GM23338 (cell line): ENCODE data around the gene MPL. TPM values are rescaled to one million over a fixed set of nuclear protein-coding genes. Genes with fewer than 3 reads are reported as not detected.

Experiments
- ATAC-seq: fragments of 200-7000 bp; cut with Tn5 transposase; 3 replicates; pipeline ENCODE4 v1.9.1; 2020
- DNase-seq: peaks from one replicate; pipeline ENCODE4 v3.0.0-alpha.2; 2015; ENCODE audit warnings: low spot score
- H2AFZ ChIP-seq: fragments of 200-600 bp; sonication (generic); 2 replicates; pipeline ENCODE4 v1.8.0; 2016; ENCODE audit warnings: antibody characterized with exemption, mild to moderate bottlenecking, moderate library complexity
- H3F3A ChIP-seq: fragments of 200-600 bp; sonication (generic); replicated peaks from 2 replicates; pipeline ENCODE4 v1.8.0; 2017; ENCODE audit warnings: antibody characterized with exemption, mixed run types, low read depth
- H3K27ac ChIP-seq: fragments of 200-600 bp; sonication (generic); 2 replicates; pipeline ENCODE4 v1.6.1; 2016; ENCODE audit warnings: low read depth
- H3K27me3 ChIP-seq: fragments of 200-600 bp; sonication (generic); 2 replicates; pipeline ENCODE4 v1.8.0; 2016; ENCODE audit warnings: mild to moderate bottlenecking, mixed run types, moderate library complexity; ENCODE audit not compliant: insufficient read depth
- H3K36me3 ChIP-seq: fragments of 200-600 bp; sonication (generic); 2 replicates; pipeline ENCODE4 v1.8.0; 2016; ENCODE audit warnings: mild to moderate bottlenecking; ENCODE audit not compliant: insufficient read depth
- H3K4me1 ChIP-seq: fragments of 200-600 bp; sonication (generic); 2 replicates; pipeline ENCODE4 v1.8.0; 2016; ENCODE audit warnings: mild to moderate bottlenecking, moderate library complexity; ENCODE audit not compliant: insufficient read depth
- H3K4me2 ChIP-seq: fragments of 200-600 bp; sonication (generic); 2 replicates; pipeline ENCODE4 v1.7.1; 2017; ENCODE audit warnings: mixed run types
- H3K4me3 ChIP-seq: fragments of 200-600 bp; sonication (generic); 2 replicates; pipeline ENCODE4 v1.6.1; 2016; ENCODE audit warnings: mixed run types
- H3K79me2 ChIP-seq: fragments of 200-600 bp; sonication (generic); replicated peaks from 2 replicates; pipeline ENCODE4 v1.8.0; 2017; ENCODE audit warnings: mild to moderate bottlenecking; ENCODE audit not compliant: insufficient read depth
- H3K9me2 ChIP-seq: fragments of 200-600 bp; sonication (generic); 2 replicates; pipeline ENCODE4 v1.8.0; 2017; ENCODE audit not compliant: insufficient read depth
- H4K20me1 ChIP-seq: fragments of 200-600 bp; sonication (generic); replicated peaks from 2 replicates; pipeline ENCODE4 v1.8.0; 2017; ENCODE audit warnings: mild to moderate bottlenecking; ENCODE audit not compliant: insufficient read depth
- H3K27ac Mint-ChIP-seq: 2 replicates; pipeline ENCODE4 v1.8.0; 2020; ENCODE audit warnings: inconsistent platforms, mild to moderate bottlenecking, moderate library complexity, mixed read lengths
- H3K27me3 Mint-ChIP-seq: 3 replicates; pipeline ENCODE4 v1.8.0; 2022; ENCODE audit warnings: low read depth, mild to moderate bottlenecking, moderate library complexity, mixed read lengths, inconsistent platforms; ENCODE audit not compliant: insufficient read depth, poor library complexity
- H3K36me3 Mint-ChIP-seq: 3 replicates; pipeline ENCODE4 v1.8.0; 2021; ENCODE audit warnings: low read depth, mild to moderate bottlenecking, inconsistent platforms, moderate library complexity, mixed read lengths
- H3K4me1 Mint-ChIP-seq: 3 replicates; pipeline ENCODE4 v1.8.0; 2020; ENCODE audit warnings: mild to moderate bottlenecking, inconsistent platforms, mixed read lengths
- H3K4me3 Mint-ChIP-seq: 3 replicates; pipeline ENCODE4 v1.8.0; 2021; ENCODE audit warnings: moderate library complexity, mild to moderate bottlenecking, inconsistent platforms, mixed read lengths
- H3K9me3 Mint-ChIP-seq: 3 replicates; pipeline ENCODE4 v1.8.0; 2020; ENCODE audit warnings: moderate library complexity, mild to moderate bottlenecking, inconsistent platforms, mixed read lengths
- CREB1 ChIP-seq: fragments of 250-450 bp; sonication (Bioruptor Pico); IDR thresholded peaks from 2 replicates; pipeline ENCODE4 v1.5.0; 2020; ENCODE audit warnings: low read depth, mild to moderate bottlenecking, moderate library complexity
- EZH2 ChIP-seq: fragments of 200-600 bp; sonication (generic); IDR thresholded peaks from one replicate; pipeline ENCODE4 v1.8.0; 2017; ENCODE audit warnings: antibody characterized with exemption, mild to moderate bottlenecking, low read depth; ENCODE audit not compliant: unreplicated experiment
- EZH2phosphoT487 ChIP-seq: fragments of 200-600 bp; sonication (generic); IDR thresholded peaks from one replicate; pipeline ENCODE4 v1.8.1; 2018; ENCODE audit warnings: antibody characterized with exemption; ENCODE audit not compliant: unreplicated experiment
- JUNB ChIP-seq: IDR thresholded peaks from one replicate; pipeline ENCODE4 v1.6.1; 2016; ENCODE audit warnings: antibody characterized with exemption; ENCODE audit not compliant: unreplicated experiment
- NANOG ChIP-seq: IDR thresholded peaks from 2 replicates; pipeline ENCODE4 v1.6.1; 2016; ENCODE audit warnings: antibody characterized with exemption, borderline replicate concordance
- POLR2AphosphoS5 ChIP-seq: IDR thresholded peaks from 2 replicates; pipeline ENCODE4 v1.6.1; 2016; ENCODE audit warnings: antibody characterized with exemption, low read depth
- STAT1 ChIP-seq: IDR thresholded peaks from one replicate; pipeline ENCODE4 v1.6.1; 2016; ENCODE audit warnings: antibody characterized with exemption; ENCODE audit not compliant: unreplicated experiment
- ZNF114 ChIP-seq: fragments of 250-450 bp; sonication (Bioruptor Pico); IDR thresholded peaks from 2 replicates; pipeline ENCODE4 v1.5.0; 2020; ENCODE audit warnings: mild to moderate bottlenecking, moderate library complexity
- ZNF331 ChIP-seq: fragments of 250-450 bp; sonication (Bioruptor Pico); IDR thresholded peaks from 2 replicates; pipeline ENCODE4 v1.5.0; 2020; ENCODE audit warnings: low read depth, mild to moderate bottlenecking, moderate library complexity
- polyA plus RNA-seq: library from polyadenylated mRNA; unstranded; fragments of >200 nt; fragmentation: Nextera tagmentation; extraction: Ambion mirVana; gene quantifications from 2 replicates; pipeline ENCODE4 v1.2.1, GENCODE V29; 2016
- total RNA-seq: library from RNA; depleted of rRNA; stranded (reverse); fragments of >200 nt; shearing (Covaris generic); gene quantifications from 2 replicates; pipeline ENCODE4 v1.2.3, GENCODE V29; 2014
- TF ChIP-seq, protein P1 (sequence below), 2 experiments: fragments of 200-600 bp in 1 of 2; sonication (generic) in 1 of 2; conservative IDR thresholded peaks; 2 replicates each; pipeline versions ENCODE4 v1.5.1 to v1.6.1; 2016 to 2017; ENCODE audit warnings: antibody characterized with exemption in 2 of 2, low read depth in 2 of 2, mild to moderate bottlenecking in 2 of 2, moderate library complexity in 1 of 2
- TF ChIP-seq, protein P2 (sequence below): fragments of 250-450 bp; sonication (Bioruptor Pico); IDR thresholded peaks from 2 replicates; pipeline ENCODE4 v1.5.0; 2020; ENCODE audit warnings: mild to moderate bottlenecking, moderate library complexity

The MPL gene
- total and polyA plus RNA-seq, 2 experiments from 2014 or later, result not detected

- no peak overlapping the region for H3K27ac ChIP-seq
- no peaks in the 10 kb centered on the region for H4K20me1 ChIP-seq
- ATAC-seq, result no peak
- no peaks in the 10 kb centered on the region for H3F3A ChIP-seq
- H3K4me2 ChIP-seq, result no peak overlapping the region
- no peaks in the 10 kb centered on the region for H3K36me3 ChIP-seq
- Mint-ChIP-seq H3K27me3 (peaks cover 9% of the 10 kb centered on the region), H3K4me1 (peaks cover 4% of the 10 kb centered on the region; the same call in 2 of the 3 replicates), H3K9me3 (no peaks in the 10 kb centered on the region), H3K36me3 (no peaks in the 10 kb centered on the region), H3K4me3 (no peak overlapping the region), H3K27ac (no peak overlapping the region; the same call in 1 of the 2 replicates)
- H2AFZ ChIP-seq, result no peak overlapping the region
- no peaks in the 10 kb centered on the region for H3K9me2 ChIP-seq
- DNase-seq, result no peak
- TF ChIP-seq EZH2, result no peak
- no peak for TF ChIP-seq STAT1
- H3K79me2 ChIP-seq, result no peaks in the 10 kb centered on the region
- H3K4me1 ChIP-seq, result no peaks in the 10 kb centered on the region
- no peaks in the 10 kb centered on the region for H3K27me3 ChIP-seq
- H3K4me3 ChIP-seq, result no peak overlapping the region
Measured at GRCh38 chr1:43312663-43313515, 24.7 kb upstream of the MPL start.

DNA sequence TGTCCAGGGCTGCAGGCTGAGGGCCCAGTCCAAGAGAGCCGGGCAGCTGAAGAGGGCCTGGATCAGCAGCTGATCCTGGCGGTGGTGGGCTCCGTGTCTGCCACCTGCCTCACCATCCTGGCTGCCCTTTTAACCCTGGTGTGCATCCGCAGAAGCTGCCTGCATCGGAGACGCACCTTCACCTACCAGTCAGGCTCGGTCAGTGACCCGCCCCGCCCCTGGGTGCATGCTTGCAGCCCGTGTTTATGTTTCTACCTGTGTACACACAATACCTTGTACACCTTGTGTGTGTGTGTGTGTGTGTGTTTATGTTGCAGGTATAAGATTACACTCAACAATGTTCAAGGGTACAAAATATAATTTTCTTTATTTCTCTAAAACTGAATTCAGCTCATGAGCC, 23.8 kb upstream of the MPL start:
- Mint-ChIP-seq H3K36me3 (no peaks in the 10 kb centered on the region), H3K27me3 (peaks cover 10% of the 10 kb centered on the region), H3K27ac (no peak overlapping the region), H3K4me1 (peaks cover 7% of the 10 kb centered on the region; the same call in 2 of the 3 replicates), H3K9me3 (no peaks in the 10 kb centered on the region), H3K4me3 (no peak overlapping the region)
- Histone ChIP-seq H3K27ac (no peak overlapping the region), H3F3A (no peaks in the 10 kb centered on the region), H3K4me3 (no peak overlapping the region), H3K79me2 (no peaks in the 10 kb centered on the region), H3K4me2 (no peak overlapping the region), H3K4me1 (no peaks in the 10 kb centered on the region), H2AFZ (no peak overlapping the region), H3K9me2 (no peaks in the 10 kb centered on the region), H4K20me1 (no peaks in the 10 kb centered on the region), H3K36me3 (no peaks in the 10 kb centered on the region), H3K27me3 (no peaks in the 10 kb centered on the region)
- DNase-seq, result no peak
- no peak for ATAC-seq
- TF ChIP-seq, protein P1, sequence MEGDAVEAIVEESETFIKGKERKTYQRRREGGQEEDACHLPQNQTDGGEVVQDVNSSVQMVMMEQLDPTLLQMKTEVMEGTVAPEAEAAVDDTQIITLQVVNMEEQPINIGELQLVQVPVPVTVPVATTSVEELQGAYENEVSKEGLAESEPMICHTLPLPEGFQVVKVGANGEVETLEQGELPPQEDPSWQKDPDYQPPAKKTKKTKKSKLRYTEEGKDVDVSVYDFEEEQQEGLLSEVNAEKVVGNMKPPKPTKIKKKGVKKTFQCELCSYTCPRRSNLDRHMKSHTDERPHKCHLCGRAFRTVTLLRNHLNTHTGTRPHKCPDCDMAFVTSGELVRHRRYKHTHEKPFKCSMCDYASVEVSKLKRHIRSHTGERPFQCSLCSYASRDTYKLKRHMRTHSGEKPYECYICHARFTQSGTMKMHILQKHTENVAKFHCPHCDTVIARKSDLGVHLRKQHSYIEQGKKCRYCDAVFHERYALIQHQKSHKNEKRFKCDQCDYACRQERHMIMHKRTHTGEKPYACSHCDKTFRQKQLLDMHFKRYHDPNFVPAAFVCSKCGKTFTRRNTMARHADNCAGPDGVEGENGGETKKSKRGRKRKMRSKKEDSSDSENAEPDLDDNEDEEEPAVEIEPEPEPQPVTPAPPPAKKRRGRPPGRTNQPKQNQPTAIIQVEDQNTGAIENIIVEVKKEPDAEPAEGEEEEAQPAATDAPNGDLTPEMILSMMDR (conservative IDR thresholded peaks at IDR 0.05; ENCODE audit: low read depth in 2 of 2), result no peak
- TF ChIP-seq CREB1 (CRISPR knock-in tag), result no peak
- no peak for TF ChIP-seq POLR2AphosphoS5
- no peak for TF ChIP-seq EZH2phosphoT487
- TF ChIP-seq EZH2, result no peak
- no peak for TF ChIP-seq ZNF114
- TF ChIP-seq, protein P2, sequence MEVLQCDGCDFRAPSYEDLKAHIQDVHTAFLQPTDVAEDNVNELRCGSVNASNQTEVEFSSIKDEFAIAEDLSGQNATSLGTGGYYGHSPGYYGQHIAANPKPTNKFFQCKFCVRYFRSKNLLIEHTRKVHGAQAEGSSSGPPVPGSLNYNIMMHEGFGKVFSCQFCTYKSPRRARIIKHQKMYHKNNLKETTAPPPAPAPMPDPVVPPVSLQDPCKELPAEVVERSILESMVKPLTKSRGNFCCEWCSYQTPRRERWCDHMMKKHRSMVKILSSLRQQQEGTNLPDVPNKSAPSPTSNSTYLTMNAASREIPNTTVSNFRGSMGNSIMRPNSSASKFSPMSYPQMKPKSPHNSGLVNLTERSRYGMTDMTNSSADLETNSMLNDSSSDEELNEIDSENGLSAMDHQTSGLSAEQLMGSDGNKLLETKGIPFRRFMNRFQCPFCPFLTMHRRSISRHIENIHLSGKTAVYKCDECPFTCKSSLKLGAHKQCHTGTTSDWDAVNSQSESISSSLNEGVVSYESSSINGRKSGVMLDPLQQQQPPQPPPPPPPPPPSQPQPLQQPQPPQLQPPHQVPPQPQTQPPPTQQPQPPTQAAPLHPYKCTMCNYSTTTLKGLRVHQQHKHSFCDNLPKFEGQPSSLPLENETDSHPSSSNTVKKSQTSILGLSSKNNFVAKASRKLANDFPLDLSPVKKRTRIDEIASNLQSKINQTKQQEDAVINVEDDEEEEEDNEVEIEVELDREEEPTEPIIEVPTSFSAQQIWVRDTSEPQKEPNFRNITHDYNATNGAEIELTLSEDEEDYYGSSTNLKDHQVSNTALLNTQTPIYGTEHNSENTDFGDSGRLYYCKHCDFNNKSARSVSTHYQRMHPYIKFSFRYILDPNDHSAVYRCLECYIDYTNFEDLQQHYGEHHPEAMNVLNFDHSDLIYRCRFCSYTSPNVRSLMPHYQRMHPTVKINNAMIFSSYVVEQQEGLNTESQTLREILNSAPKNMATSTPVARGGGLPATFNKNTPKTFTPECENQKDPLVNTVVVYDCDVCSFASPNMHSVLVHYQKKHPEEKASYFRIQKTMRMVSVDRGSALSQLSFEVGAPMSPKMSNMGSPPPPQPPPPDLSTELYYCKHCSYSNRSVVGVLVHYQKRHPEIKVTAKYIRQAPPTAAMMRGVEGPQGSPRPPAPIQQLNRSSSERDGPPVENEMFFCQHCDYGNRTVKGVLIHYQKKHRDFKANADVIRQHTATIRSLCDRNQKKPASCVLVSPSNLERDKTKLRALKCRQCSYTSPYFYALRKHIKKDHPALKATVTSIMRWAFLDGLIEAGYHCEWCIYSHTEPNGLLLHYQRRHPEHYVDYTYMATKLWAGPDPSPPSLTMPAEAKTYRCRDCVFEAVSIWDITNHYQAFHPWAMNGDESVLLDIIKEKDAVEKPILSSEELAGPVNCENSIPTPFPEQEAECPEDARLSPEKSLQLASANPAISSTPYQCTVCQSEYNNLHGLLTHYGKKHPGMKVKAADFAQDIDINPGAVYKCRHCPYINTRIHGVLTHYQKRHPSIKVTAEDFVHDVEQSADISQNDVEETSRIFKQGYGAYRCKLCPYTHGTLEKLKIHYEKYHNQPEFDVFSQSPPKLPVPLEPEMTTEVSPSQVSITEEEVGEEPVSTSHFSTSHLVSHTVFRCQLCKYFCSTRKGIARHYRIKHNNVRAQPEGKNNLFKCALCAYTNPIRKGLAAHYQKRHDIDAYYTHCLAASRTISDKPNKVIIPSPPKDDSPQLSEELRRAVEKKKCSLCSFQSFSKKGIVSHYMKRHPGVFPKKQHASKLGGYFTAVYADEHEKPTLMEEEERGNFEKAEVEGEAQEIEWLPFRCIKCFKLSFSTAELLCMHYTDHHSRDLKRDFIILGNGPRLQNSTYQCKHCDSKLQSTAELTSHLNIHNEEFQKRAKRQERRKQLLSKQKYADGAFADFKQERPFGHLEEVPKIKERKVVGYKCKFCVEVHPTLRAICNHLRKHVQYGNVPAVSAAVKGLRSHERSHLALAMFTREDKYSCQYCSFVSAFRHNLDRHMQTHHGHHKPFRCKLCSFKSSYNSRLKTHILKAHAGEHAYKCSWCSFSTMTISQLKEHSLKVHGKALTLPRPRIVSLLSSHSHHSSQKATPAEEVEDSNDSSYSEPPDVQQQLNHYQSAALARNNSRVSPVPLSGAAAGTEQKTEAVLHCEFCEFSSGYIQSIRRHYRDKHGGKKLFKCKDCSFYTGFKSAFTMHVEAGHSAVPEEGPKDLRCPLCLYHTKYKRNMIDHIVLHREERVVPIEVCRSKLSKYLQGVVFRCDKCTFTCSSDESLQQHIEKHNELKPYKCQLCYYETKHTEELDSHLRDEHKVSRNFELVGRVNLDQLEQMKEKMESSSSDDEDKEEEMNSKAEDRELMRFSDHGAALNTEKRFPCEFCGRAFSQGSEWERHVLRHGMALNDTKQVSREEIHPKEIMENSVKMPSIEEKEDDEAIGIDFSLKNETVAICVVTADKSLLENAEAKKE (CRISPR knock-in tag), result no peak
- no peak for TF ChIP-seq NANOG
- no peak for TF ChIP-seq ZNF331 (CRISPR knock-in tag)
- no peak for TF ChIP-seq JUNB
